Measurements from ENCODE around the gene TSPAN4. TPM values are rescaled to one million over a fixed set of nuclear protein-coding genes. Genes with fewer than 3 reads are reported as not detected.
A peak's percentile ranks its signal among the peaks of the same experiment; 100 is the strongest.

The TSPAN4 gene
- total and polyA plus RNA-seq, 9 of the 15 experiments (the other 6 are each of a cell fraction or from before 2014, with no cell fraction given) = 0.07 to 31.0 (median 15.7) TPM

DNA sequence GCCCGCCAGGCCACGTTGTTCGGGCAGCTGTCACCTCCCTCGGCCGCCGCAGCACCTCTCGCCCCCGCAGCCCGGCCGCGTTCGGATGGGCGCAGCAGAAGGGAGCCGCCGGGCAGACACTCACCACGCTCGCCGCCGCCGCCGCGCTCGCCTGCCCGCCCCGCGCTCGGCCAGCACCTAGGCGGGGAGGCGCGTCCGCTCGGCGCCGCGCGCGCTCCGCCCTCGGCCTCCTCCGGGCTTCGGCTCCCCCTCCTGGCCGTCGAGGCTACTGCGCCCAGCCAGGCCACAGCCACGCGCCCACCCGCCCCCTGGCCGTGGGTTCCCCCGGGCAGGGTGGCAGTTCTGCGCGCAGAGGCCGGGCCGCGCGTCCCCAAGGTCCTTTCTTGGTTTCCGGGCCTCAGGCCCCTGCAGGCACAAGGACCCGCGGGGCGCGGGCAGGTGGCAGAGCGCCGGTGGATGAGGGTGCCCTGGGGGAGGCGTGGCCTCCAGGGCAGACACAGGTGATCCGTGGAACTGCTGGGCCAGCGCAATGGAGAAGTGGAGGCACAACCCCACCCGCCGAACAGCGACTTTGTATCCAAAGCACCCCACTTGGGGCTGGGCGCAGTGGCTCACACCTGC is 44.4 kb upstream of the TSPAN4 start, which contains the start of gene SLC25A22 (continued):
- TF ChIP-seq WHSC1 (IDR thresholded peaks at IDR 0.05; ENCODE audit: low read length) (no peak), HNRNPL (IDR thresholded peaks at IDR 0.05; ENCODE audit: low read depth, low read length) (peak; percentile 89), ILF3 (IDR thresholded peaks at IDR 0.05; ENCODE audit: borderline replicate concordance) (no peak), ZSCAN32 (CRISPR knock-in tag; IDR thresholded peaks at IDR 0.05) (no peak), ZNF384 (IDR thresholded peaks at IDR 0.05; ENCODE audit: low read depth, low read length) (0 out of 2 replicates have a peak, but pooled peaks have one; percentile 12), BRD9 (IDR thresholded peaks at IDR 0.05; ENCODE audit: low read depth, partially characterized antibody) (no peak), FUS (optimal IDR thresholded peaks at IDR 0.05; ENCODE audit: low read depth, low read length) (no peak), PML (IDR thresholded peaks at IDR 0.05; ENCODE audit: low read length) (no peak), TAF7 (tag; IDR thresholded peaks at IDR 0.05) (no peak), HMG20A (CRISPR knock-in tag; conservative IDR thresholded peaks at IDR 0.05) (no peak), POLR2B (IDR thresholded peaks at IDR 0.05; ENCODE audit: low read depth, partially characterized antibody) (peak; percentile 16), MEIS2 (IDR thresholded peaks at IDR 0.05; ENCODE audit: partially characterized antibody) (no peak), ILK (tag; IDR thresholded peaks at IDR 0.05; ENCODE audit: borderline replicate concordance, low read depth) (no peak), CBFB (CRISPR knock-in tag; IDR thresholded peaks at IDR 0.05) (no peak), GABPB2 (CRISPR knock-in tag; conservative IDR thresholded peaks at IDR 0.05) (no peak), MTA2 (IDR thresholded peaks at IDR 0.05; ENCODE audit: low read depth) (no peak), RAD21 (CRISPR knock-in tag; conservative IDR thresholded peaks at IDR 0.05 in 1 of 2, IDR thresholded peaks at IDR 0.05 in 1 of 2) (peak; percentile 48 to 61)
- TF ChIP-seq, protein P1, sequence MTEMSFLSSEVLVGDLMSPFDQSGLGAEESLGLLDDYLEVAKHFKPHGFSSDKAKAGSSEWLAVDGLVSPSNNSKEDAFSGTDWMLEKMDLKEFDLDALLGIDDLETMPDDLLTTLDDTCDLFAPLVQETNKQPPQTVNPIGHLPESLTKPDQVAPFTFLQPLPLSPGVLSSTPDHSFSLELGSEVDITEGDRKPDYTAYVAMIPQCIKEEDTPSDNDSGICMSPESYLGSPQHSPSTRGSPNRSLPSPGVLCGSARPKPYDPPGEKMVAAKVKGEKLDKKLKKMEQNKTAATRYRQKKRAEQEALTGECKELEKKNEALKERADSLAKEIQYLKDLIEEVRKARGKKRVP (CRISPR knock-in tag; IDR thresholded peaks at IDR 0.05) = no peak
- TF ChIP-seq, protein P2, sequence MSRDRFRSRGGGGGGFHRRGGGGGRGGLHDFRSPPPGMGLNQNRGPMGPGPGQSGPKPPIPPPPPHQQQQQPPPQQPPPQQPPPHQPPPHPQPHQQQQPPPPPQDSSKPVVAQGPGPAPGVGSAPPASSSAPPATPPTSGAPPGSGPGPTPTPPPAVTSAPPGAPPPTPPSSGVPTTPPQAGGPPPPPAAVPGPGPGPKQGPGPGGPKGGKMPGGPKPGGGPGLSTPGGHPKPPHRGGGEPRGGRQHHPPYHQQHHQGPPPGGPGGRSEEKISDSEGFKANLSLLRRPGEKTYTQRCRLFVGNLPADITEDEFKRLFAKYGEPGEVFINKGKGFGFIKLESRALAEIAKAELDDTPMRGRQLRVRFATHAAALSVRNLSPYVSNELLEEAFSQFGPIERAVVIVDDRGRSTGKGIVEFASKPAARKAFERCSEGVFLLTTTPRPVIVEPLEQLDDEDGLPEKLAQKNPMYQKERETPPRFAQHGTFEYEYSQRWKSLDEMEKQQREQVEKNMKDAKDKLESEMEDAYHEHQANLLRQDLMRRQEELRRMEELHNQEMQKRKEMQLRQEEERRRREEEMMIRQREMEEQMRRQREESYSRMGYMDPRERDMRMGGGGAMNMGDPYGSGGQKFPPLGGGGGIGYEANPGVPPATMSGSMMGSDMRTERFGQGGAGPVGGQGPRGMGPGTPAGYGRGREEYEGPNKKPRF (IDR thresholded peaks at IDR 0.05; ENCODE audit: low read depth, low read length) = no peak
- TF ChIP-seq, protein P3, sequence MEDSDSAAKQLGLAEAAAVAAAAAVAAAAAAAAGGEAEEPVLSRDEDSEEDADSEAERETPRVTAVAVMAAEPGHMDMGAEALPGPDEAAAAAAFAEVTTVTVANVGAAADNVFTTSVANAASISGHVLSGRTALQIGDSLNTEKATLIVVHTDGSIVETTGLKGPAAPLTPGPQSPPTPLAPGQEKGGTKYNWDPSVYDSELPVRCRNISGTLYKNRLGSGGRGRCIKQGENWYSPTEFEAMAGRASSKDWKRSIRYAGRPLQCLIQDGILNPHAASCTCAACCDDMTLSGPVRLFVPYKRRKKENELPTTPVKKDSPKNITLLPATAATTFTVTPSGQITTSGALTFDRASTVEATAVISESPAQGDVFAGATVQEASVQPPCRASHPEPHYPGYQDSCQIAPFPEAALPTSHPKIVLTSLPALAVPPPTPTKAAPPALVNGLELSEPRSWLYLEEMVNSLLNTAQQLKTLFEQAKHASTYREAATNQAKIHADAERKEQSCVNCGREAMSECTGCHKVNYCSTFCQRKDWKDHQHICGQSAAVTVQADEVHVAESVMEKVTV (CRISPR knock-in tag; IDR thresholded peaks at IDR 0.05) = no peak
- TF ChIP-seq, protein P4, sequence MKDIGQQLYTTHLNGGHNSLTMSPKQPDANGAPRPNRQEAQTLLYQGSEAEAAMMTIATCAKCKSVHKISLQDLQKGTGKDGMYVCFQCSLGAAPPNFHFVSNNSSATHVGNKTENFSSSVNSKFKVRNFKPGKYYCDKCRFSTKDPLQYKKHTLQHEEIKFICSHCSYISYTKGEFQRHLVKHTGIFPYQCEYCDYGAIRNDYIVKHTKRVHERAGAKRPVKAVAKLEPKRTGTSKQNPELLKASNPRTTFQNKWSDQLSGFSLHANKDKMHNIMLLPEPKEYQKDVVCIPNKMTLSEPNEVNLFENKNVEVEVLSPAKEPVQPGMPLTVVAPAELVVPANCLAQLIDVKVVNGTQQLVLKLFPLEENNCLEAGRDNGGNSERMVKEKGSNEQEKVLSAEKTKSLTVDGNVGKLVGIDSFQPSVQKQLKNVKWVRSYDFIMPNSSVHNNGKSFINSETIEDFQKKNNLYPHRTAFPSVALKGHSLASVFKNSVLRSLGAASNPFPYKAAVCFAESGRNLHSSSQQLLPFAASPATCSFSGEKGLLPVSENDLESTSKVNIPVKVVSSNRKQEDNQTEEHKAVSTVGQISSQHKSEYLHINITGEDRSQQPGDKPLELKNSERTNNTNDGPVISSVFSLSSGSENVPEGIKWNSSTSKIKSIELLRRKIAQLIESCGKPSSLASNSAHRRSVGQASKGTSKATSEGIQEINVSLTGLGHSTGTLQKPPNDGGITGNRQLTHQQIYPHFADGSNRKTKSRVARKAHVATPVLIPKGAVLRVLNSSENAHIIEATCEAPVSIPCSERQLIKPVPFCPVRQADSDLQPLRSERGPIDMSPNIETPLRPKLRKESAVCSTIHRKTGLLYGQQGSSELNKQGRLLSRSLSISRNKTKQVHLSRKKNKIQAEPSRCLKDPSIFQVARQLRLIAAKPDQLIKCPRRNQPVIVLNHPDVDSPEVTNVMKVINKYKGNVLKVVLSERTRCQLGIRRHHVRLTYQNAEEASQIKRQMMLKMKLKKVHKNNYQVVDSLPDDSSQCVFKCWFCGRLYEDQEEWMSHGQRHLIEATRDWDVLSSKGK (CRISPR knock-in tag; IDR thresholded peaks at IDR 0.05) = no peak

All from K562 (cell line).